ENCODE results near the gene TLCD3B. TPM values are rescaled to one million over a fixed set of nuclear protein-coding genes. Genes with fewer than 3 reads are reported as not detected.

Gene TLCD3B, protein sequence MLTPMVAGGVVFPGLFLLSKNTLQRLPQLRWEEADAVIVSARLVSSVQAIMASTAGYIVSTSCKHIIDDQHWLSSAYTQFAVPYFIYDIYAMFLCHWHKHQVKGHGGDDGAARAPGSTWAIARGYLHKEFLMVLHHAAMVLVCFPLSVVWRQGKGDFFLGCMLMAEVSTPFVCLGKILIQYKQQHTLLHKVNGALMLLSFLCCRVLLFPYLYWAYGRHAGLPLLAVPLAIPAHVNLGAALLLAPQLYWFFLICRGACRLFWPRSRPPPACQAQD
- 10.2 TPM for total RNA-seq

DNA sequence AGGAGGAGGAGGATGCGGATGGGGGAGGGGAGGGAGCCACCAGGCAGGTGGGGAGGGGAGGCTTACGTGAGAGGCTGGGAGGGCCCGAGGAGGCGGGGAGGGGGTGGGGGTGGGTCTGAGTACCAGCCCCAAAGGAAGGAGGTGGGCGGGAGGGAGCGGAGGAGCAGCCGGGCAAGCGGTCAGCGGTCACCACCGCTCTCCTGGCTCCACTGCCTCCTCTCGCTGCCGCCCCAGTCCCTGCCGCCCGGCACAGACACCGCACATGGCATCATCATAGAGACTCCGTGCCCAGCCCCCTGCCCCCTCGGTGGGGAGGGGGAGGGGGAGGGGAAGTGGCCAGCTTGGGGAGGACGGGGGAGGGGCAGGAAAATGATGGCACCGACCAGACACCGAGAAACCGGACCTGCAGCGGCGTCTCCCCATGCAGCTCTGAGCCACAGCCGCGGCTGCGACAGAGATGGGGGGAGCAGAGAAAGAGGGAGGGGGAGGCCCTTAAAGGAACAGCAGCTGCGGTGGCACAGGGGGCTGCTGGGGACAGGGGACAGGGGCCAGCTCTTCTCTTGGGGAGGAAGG lies at the start of gene TLCD3B:
TLCD3B (minus strand) TSS at position 431 of the 573 bp plus-strand sequence. CDS start 744 bp downstream, outside the sequence.
- no peak for DNase-seq (ENCODE audit: low spot score in 2 of 2)
- FAIRE-seq: no peak

DNA sequence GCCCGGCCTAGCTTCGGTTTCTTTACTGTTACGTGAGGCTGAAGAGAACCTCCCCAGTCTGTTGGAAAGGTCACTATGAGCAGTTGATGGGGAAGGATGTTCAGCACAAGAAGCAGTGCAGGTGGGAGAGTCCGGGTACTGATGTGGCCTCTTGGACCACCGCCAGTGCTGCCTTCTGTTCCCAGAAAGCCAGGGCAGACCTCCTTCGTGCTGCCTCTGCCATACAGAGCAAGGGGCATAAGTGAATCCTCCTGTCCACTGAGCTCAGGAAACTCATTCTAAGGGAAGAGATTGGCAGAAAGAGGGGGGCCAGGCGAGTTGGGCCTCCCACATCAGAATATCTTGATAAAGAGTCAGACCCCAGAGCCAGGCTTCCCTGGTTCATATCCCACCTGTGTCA lies 48.4 kb upstream of the TLCD3B start:
- no peak for FAIRE-seq

DNA sequence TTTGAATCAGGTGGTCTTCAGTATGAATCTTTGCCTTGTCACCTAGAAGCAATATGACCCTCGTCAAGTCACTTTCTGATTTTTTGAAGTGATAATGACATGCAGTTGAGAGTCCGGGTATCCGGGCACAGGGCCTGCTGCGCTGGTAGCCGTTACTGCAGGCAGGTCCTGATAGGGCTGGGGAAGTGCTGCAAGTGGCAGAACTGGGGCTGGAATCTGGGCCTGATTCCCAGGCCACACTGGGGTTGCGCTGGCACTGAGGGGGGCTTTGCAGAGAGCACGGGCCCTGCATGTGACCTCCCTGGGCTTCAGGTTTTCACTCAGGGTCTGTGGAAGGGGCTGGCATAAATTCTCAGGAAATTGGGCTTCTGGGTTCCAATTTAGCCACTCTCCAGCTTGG lies 47.7 kb upstream of the TLCD3B start:
- DNase-seq (ENCODE audit: low spot score in 2 of 2): no peak
- no peak for FAIRE-seq

More for the DNA sequence above, 48.4 kb upstream of the TLCD3B start:
- no peak for DNase-seq (ENCODE audit: low spot score in 2 of 2)

DNA sequence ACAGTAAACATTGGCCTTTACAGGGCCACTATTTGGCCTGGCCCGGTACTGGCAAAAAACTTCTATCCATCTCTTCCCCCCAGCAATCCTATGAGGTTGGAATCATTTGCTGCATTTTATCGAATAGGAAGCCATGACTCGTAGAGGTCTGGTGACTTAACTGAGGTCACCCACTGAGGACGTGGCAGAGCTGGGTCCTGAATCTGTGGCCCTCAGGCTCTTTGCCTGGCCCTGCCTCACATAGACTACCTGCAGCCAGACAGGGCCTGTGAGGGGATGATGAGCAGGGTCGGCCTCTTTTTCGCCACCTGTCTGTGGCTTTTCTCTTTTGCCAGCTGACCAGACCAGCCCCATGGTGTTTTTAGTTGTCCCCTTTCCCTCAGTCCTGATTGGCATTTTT lies 46.6 kb upstream of the TLCD3B start:
- no peak for FAIRE-seq

DNA sequence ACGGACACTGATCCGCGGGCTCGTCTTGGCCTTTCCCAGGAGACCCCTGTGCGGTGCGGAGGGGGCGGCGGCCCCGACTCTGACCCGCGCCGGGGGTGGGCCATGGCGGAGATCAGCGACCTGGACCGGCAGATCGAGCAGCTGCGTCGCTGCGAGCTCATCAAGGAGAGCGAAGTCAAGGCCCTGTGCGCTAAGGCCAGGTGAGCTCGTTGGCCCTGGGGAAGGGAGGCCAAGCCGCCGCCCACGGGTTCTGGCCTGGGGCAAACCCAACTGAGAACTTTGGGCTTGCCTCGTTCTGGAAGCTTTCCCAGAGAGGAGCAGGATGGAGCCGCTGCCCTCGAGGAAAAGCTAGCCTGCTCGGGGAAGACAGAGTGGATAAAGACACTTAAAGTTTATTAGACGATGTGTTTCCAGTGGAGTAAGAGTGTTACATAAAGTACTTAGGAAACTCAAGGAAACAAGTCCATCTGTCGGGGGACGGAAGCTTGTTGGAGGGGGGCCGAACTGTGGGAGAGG lies 45.3 kb upstream of the TLCD3B start:
- DNase-seq (ENCODE audit: low spot score in 2 of 2) (no peak), FAIRE-seq (no peak)

More for the DNA sequence above, 46.6 kb upstream of the TLCD3B start:
- DNase-seq (ENCODE audit: low spot score in 2 of 2): no peak

DNA sequence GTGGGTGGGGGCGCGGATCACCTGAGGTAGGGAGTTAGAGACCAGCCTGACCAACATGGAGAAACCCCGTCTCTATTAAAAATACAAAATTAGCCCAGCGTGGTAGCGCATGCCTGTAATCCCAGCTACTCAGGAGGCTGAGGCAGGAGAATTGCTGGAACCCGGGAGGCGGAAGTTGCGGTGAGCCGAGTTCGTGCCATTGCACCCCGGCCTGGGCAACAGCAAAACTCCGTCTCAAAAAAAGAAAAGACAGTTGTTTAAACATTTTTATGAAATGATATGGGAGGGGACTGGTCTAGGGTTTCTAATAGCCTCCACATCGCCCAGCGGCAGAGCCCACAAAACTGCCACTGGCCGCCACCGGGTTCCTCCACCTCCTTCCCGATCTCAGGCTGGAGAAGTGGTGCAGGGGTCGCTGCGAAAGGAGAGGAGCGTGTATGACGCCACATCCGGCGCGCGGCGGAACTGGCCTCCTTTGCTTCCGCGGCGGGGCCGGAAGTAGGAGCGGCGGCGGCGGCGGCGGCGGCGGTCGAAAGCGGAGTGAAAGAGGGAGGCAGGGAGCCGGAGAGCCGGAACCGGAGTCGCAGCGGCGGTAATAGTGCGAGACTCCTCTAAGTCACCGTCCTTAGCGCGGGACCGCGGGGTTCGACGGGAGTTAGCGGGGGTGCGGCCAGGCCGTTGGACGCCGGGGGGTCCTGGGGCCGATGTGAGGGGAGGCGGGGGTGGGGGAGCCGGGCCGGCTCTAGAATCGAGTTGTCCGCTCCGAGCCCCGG lies 44.6 kb upstream of the TLCD3B start, which contains the start of gene PPP4C:
PPP4C (plus strand) TSS at position 492 of the 773 bp plus-strand sequence. CDS start 384 bp downstream, outside the sequence.
- DNase-seq (ENCODE audit: low spot score in 2 of 2) (peak; percentile 94 to 99), FAIRE-seq (no peak)

DNA sequence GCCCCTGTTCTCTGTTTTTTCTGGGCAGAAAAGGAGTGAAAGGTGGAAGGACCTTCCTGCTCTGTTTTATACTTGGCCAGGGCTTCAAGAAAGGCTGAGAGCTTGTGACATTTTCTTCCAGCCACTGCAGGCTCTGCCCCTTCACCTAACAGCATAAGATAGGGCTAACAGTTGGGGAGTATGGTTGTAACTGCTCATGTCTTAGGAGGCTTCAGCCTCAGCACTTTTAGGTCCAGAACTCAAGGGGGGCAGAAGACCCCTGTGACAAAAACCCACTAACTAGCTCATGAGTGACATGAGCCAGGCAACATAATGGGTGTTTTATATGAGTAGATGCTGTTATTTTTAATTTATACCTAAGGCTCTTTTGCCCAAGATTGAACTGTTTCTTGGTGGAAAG lies 39.4 kb upstream of the TLCD3B start:
- DNase-seq (ENCODE audit: low spot score in 2 of 2): no peak
- no peak for FAIRE-seq

DNA sequence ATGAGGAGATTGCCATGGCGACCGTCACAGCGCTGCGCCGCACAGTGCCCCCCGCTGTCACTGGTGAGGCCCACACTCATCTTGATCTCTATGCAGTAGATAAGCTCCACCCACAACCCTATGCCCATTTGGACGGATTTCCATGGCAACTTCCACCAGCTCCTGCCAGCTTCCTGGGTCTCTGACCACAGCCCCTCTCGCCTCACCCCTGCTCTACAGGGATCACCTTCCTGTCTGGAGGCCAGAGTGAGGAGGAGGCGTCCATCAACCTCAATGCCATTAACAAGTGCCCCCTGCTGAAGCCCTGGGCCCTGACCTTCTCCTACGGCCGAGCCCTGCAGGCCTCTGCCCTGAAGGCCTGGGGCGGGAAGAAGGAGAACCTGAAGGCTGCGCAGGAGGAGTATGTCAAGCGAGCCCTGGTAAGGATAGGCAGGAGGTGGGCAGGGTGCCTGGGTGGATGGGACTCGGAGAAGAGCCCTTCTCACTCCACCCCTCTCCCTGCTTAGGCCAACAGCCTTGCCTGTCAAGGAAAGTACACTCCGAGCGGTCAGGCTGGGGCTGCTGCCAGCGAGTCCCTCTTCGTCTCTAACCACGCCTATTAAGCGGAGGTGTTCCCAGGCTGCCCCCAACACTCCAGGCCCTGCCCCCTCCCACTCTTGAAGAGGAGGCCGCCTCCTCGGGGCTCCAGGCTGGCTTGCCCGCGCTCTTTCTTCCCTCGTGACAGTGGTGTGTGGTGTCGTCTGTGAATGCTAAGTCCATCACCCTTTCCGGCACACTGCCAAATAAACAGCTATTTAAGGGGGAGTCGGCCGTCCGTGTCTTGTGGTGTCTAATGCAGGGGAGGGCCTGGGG lies 38.8 kb upstream of the TLCD3B start:
- DNase-seq (ENCODE audit: low spot score in 2 of 2) (no peak), FAIRE-seq (no peak)

DNA sequence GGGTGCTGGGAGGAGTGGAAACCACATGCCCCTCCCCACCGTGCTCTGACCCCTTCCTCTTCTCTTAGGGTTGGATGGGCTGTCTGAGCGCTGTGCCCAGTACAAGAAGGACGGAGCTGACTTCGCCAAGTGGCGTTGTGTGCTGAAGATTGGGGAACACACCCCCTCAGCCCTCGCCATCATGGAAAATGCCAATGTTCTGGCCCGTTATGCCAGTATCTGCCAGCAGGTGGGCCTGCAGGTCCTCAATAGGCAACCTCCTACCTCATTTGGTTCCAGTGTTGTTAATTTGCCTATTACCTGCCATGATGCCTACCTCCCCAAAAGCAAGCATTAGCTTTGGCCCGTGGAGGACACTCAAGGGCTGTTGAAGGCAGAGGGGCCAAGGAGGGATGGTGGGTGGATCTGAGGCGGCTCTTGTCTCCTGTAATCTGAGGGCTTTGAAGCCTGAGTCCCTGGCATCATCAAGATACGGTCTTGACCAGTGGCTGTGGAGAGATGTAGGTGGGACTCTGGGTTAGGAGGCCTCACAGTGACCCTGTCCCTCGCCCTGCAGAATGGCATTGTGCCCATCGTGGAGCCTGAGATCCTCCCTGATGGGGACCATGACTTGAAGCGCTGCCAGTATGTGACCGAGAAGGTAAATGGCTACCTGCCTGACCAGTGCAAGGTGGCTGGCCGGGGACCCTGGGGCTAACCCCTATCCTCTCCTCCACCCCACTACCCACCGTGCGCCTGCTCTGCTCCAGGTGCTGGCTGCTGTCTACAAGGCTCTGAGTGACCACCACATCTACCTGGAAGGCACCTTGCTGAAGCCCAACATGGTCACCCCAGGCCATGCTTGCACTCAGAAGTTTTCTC lies 37.9 kb upstream of the TLCD3B start:
- DNase-seq (ENCODE audit: low spot score in 2 of 2) (no peak), FAIRE-seq (no peak)

DNA sequence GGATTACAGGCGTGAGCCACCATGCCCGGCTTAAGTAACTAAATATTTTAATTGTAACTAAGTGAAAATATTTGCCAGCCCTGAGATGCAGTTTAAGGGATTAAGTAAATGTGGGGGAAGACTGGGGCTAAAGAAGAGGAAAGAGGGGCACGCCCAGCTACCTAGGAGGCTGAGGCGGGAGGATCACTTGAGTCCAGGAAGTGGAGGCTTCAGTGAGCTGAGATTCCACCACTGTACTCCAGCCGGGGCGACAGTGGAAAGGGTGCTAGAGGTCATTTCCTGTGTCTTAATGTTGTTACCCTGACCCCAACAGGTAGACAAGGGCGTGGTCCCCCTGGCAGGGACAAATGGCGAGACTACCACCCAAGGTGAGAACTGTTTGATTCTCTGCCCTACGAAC lies 37.3 kb upstream of the TLCD3B start:
- DNase-seq (ENCODE audit: low spot score in 2 of 2) (no peak), FAIRE-seq (no peak)

DNA sequence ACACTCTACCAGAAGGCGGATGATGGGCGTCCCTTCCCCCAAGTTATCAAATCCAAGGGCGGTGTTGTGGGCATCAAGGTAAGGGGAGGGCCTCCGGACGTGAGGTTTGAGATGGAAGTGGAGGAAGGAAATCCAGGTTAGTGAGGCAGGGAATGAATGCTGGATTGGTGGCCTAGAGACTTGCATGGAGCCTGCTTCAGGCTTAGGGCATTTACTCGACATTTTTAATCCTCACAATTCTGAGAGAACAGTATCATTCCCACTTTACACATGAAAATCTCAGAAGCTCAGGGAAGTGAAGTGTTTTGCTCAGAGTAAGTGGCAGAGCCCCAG lies 36.5 kb upstream of the TLCD3B start:
- no peak for DNase-seq (ENCODE audit: low spot score in 2 of 2)
- FAIRE-seq: no peak

DNA sequence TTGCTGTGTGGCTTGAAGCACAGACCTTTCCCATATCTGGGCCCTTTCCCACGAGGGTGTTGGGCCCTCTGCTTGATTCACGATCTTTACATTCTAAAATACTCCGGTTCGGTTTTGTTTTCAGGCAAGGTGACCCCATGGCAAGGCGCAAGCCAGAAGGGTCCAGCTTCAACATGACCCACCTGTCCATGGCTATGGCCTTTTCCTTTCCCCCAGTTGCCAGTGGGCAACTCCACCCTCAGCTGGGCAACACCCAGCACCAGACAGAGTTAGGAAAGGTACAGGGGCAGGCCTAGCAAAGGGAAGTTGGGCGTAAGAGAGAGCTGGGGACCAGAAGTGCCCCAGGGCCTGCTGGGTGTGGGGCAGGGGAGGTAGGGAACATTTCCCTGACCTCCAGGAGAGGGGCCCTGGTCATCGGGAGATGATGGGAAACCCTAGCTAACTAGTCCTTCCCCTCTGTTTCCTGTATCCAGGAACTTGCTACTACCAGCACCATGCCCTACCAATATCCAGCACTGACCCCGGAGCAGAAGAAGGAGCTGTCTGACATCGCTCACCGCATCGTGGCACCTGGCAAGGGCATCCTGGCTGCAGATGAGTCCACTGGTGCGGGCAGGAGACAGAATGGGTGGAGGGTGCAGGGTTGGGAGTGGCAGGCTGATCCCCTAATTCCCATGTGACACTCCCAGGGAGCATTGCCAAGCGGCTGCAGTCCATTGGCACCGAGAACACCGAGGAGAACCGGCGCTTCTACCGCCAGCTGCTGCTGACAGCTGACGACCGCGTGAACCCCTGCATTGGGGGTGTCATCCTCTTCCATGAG lies 35.9 kb upstream of the TLCD3B start:
- no peak for DNase-seq (ENCODE audit: low spot score in 2 of 2)

DNA sequence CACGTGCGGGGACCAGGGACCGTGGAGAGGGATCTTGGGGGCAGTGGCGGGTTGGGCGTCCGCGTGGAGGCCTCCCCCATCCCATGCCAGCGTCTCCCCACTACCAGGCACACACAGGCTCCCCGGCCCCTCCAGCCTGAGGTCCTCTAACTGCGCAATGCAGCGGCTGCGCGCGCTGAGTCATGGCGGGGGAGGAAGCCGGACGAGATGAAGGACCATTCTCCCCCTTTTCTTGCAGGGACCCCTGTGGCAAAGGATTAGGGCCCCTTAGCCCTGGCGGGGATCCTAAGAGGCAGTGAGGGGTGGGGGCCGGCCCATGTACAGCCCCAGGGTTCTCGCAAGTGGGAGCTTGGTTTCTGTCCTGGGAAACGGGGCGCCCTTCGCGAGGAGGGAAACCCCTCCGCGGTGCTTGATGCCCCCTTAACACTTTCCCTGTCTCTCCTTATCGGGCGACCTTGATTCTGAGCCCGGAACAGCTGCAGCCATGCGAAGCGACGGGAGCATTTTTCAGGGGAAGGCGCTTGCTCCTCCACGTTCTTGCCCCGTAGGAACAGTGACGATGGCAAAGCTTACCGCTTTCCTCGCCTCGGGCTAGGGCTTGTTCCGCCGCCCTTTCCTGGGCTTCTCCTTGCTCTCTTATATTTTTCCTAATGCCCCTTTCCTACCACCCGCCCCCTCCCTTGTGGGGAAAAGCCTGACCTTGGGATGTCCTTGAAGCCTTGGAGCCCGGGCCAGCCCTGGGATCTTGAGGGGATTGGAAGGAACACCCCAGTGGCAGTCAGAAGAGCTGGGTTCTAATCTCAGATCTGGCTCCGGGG lies 35.1 kb upstream of the TLCD3B start:
- DNase-seq (ENCODE audit: low spot score in 2 of 2): no peak
- FAIRE-seq: no peak

More for the DNA sequence above, 35.9 kb upstream of the TLCD3B start:
- no peak for FAIRE-seq

DNA sequence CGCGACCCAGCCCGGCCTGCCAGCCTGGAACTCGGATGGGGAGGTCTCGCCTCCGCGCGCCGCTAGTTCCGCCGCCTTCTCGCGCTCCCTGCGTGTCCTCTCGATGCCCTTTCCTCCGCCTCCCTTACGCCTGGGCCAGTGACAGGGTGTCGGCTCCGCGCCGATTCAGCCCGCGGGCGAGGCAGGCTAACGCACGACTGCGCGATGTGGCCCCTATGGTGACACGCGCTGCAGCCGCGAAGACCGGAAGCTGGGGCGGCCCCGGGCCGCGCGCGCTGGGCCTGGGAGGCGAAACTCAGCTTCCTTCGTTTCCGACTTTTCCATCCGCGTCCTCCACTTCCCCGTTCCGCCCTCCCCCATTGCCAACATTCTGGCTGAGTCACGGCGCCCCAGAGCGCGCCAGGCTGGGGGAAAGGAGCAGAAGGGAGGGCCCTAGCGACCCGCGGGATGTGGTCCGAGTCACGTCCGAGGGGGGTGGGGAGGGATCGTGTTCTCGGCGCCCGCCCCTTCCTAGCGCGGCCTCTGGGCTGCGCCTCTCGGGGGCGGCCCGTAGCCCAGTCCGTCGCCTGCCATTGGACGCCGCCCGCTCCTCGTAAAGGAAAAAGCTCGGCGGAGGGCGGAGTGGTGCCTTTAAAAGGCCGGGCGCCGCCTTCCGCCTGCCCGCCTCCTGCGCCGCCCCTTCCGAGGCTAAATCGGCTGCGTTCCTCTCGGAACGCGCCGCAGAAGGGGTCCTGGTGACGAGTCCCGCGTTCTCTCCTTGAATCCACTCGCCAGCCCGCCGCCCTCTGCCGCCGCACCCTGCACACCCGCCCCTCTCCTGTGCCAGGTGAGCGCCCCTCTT lies 34.3 kb upstream of the TLCD3B start, which contains the start of gene ALDOA:
ALDOA (plus strand) TSS at position 659 of the 841 bp plus-strand sequence. CDS start 1,138 bp downstream, outside the sequence.
- FAIRE-seq: no peak

DNA sequence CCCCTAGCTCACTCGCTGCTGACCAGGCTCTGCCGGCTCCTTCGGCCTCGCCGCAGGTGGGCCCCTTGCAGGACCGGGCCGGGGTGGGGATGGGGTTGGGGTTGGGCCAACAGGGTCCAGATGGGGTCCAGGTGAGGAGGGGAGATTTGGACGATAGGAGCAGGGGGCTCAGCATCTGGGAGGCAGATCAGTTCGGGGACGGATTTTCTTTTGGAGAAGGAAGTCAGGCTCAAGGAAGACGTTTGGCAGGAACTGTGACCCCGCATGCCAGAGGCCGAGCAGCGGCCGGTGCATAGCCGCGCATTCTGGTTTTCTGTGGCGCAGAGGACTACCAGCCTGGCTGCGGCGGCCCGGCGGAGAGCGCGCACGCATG lies 33.6 kb upstream of the TLCD3B start:
- FAIRE-seq (no peak), DNase-seq (ENCODE audit: low spot score in 2 of 2) (no peak)

More for the DNA sequence above, 34.3 kb upstream of the TLCD3B start, which contains the start of gene ALDOA:
- peak; percentile 96 to 97 for DNase-seq (ENCODE audit: low spot score in 2 of 2)

DNA sequence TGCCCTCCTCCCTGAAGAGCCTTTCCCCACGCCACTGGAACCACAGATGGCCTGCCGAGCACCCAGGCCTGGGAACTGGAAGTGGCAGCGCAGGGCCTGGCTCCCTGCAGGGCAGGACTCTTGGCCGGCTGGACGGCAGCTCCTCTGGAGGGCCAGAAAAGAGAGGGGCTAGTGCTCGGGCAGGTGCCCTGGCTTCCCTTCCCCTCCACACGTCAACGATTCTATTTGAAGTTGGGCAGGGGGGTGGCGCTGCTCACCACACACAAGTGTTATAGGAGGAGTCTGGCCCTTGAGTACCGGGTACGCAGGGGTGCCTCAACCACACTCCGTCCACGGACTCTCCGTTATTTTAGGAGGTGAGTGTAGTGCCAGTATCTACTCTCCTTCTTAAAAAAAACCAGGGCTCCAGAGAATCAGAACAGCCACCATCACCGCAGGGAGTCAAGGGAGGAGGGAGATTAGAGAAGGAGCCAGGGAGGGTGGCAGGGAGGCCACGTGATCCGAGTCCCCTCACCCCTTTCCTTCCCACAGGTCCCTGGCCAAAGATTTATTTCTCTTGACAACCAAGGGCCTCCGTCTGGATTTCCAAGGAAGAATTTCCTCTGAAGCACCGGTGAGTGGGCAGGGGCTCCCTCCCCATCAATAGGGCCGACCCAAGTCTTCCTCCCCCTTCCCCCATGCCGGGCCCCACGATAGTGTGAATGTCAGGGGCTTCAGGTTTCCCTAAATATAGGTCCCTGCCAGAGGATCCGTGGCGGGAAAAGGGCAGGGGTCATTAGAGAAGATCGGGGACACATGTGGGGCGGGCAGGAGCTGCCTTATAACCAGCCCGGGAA lies 33.0 kb upstream of the TLCD3B start:
- peak; percentile 71 to 74 for DNase-seq (ENCODE audit: low spot score in 2 of 2)
- FAIRE-seq: no peak

Measured in frontal cortex (tissue), 4 donors.